Measurements from ENCODE around the gene EBF4. TPM values are rescaled to one million over a fixed set of nuclear protein-coding genes. Genes with fewer than 3 reads are reported as not detected.
"Not testable (repeated sequence)": the region's sequence is repeated elsewhere in the genome, so short reads cannot be mapped to it uniquely, and the experiment has no call there.

The EBF4 gene
- total RNA-seq, 2 donors from 2014 or later = 6.4 to 12.1 TPM

GRCh38 chr20:2805689-2806350 is 113.2 kb downstream of the EBF4 start:
- H3K27ac ChIP-seq (ENCODE audit: low read depth, low read length) = no peak overlapping the region
- peaks cover 8% of the 10 kb centered on the region for H3K4me1 Mint-ChIP-seq
- H3K4me1 ChIP-seq (ENCODE audit: control insufficient read depth, insufficient read depth, low read length) = no peaks in the 10 kb centered on the region
- no peak overlapping the region for H3K4me3 ChIP-seq (ENCODE audit: low read length)
- no peak overlapping the region for H3K27ac Mint-ChIP-seq
- 53 to 56% methylated on average over 5 to 22 of the region's 22 CpGs for WGBS, 2 experiments (ENCODE audit: insufficient coverage in 1 of 2, insufficient read length in 1 of 2)
- H3K36me3 Mint-ChIP-seq (ENCODE audit: low read depth) = no peaks in the 10 kb centered on the region
- peaks cover 71% of the 10 kb centered on the region for H3K27me3 ChIP-seq (ENCODE audit: control insufficient read depth, insufficient read depth, low read length, poor library complexity, severe bottlenecking)
- peak; percentile 65 for DNase-seq
- H3K9me3 Mint-ChIP-seq = no peaks in the 10 kb centered on the region
- H3K27me3 Mint-ChIP-seq (ENCODE audit: insufficient read depth) = peaks cover 83% of the 10 kb centered on the region
- no peak overlapping the region for H3K9ac ChIP-seq (ENCODE audit: extremely low read depth, low read length, poor library complexity, severe bottlenecking)
- H3K4me3 Mint-ChIP-seq = no peak overlapping the region
- TF ChIP-seq, protein P1, sequence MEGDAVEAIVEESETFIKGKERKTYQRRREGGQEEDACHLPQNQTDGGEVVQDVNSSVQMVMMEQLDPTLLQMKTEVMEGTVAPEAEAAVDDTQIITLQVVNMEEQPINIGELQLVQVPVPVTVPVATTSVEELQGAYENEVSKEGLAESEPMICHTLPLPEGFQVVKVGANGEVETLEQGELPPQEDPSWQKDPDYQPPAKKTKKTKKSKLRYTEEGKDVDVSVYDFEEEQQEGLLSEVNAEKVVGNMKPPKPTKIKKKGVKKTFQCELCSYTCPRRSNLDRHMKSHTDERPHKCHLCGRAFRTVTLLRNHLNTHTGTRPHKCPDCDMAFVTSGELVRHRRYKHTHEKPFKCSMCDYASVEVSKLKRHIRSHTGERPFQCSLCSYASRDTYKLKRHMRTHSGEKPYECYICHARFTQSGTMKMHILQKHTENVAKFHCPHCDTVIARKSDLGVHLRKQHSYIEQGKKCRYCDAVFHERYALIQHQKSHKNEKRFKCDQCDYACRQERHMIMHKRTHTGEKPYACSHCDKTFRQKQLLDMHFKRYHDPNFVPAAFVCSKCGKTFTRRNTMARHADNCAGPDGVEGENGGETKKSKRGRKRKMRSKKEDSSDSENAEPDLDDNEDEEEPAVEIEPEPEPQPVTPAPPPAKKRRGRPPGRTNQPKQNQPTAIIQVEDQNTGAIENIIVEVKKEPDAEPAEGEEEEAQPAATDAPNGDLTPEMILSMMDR (conservative IDR thresholded peaks at IDR 0.05) = no peak
- no peaks in the 10 kb centered on the region for H3K36me3 ChIP-seq (ENCODE audit: control insufficient read depth, insufficient read depth, low read length)
- no peaks in the 10 kb centered on the region for H3K9me3 ChIP-seq (ENCODE audit: control insufficient read depth, low read length)

- Histone ChIP-seq H3K27me3 (ENCODE audit: control insufficient read depth, insufficient read depth, low read length, poor library complexity, severe bottlenecking) (peaks cover 67% of the 10 kb centered on the region), H3K27ac (ENCODE audit: low read depth, low read length) (no peak overlapping the region), H3K4me1 (ENCODE audit: control insufficient read depth, insufficient read depth, low read length) (no peaks in the 10 kb centered on the region), H3K4me3 (ENCODE audit: low read length) (no peak overlapping the region), H3K9ac (ENCODE audit: extremely low read depth, low read length, poor library complexity, severe bottlenecking) (no peak overlapping the region), H3K9me3 (ENCODE audit: control insufficient read depth, low read length) (no peaks in the 10 kb centered on the region), H3K36me3 (ENCODE audit: control insufficient read depth, insufficient read depth, low read length) (no peaks in the 10 kb centered on the region)
- Mint-ChIP-seq H3K27me3 (ENCODE audit: insufficient read depth) (peaks cover 85% of the 10 kb centered on the region), H3K36me3 (ENCODE audit: low read depth) (no peaks in the 10 kb centered on the region), H3K27ac (no peak overlapping the region), H3K9me3 (peaks cover 4% of the 10 kb centered on the region), H3K4me1 (peaks cover 4% of the 10 kb centered on the region), H3K4me3 (no peak overlapping the region)
- 75 to 81% methylated on average over 2 to 4 of the region's 4 CpGs for WGBS, 2 experiments (ENCODE audit: insufficient coverage in 1 of 2, insufficient read length in 1 of 2)
- no peak for DNase-seq
- TF ChIP-seq, protein P1 (conservative IDR thresholded peaks at IDR 0.05) = no peak
Measured at GRCh38 chr20:2806351-2806701, 113.7 kb downstream of the EBF4 start.

GRCh38 chr20:2807019-2807418 is 114.4 kb downstream of the EBF4 start:
- no peaks in the 10 kb centered on the region for H3K36me3 Mint-ChIP-seq (ENCODE audit: low read depth)
- Histone ChIP-seq H3K9ac (ENCODE audit: extremely low read depth, low read length, poor library complexity, severe bottlenecking) (no peak overlapping the region), H3K36me3 (ENCODE audit: control insufficient read depth, insufficient read depth, low read length) (no peaks in the 10 kb centered on the region), H3K27ac (ENCODE audit: low read depth, low read length) (no peak overlapping the region), H3K9me3 (ENCODE audit: control insufficient read depth, low read length) (peaks cover 2% of the 10 kb centered on the region), H3K4me3 (ENCODE audit: low read length) (no peak overlapping the region), H3K27me3 (ENCODE audit: control insufficient read depth, insufficient read depth, low read length, poor library complexity, severe bottlenecking) (peaks cover 60% of the 10 kb centered on the region), H3K4me1 (ENCODE audit: control insufficient read depth, insufficient read depth, low read length) (no peaks in the 10 kb centered on the region)
- H3K9me3 Mint-ChIP-seq = peaks cover 11% of the 10 kb centered on the region
- TF ChIP-seq, protein P1 (conservative IDR thresholded peaks at IDR 0.05) = no peak
- WGBS, 2 experiments (ENCODE audit: insufficient coverage in 1 of 2, insufficient read length in 1 of 2) = 80 to 94% methylated on average over 3 to 4 of the region's 4 CpGs
- H3K4me1 Mint-ChIP-seq = no peaks in the 10 kb centered on the region
- no peak for DNase-seq
- peaks cover 84% of the 10 kb centered on the region for H3K27me3 Mint-ChIP-seq (ENCODE audit: insufficient read depth)
- no peak overlapping the region for H3K4me3 Mint-ChIP-seq
- H3K27ac Mint-ChIP-seq = no peak overlapping the region

DNA sequence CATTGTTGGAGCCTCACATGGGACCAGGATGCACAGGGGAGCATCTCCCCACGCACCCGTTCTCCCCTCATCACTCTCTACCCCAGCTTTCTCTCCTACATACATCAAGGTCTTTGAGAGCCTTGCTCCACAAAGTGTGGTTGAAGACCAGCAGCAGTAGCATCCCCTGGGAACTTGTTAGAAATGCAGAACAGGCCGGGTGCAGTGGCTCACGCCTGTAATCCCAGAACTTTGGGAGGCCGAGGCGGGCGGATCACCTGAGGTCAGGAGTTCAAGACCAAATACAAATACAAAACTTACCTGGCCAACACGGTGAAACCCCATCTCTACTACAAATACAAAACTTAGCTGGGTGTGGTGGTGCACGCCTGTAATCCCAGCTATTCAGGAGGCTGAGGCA is 115.3 kb downstream of the EBF4 start:
- H3K36me3 ChIP-seq (ENCODE audit: control insufficient read depth, insufficient read depth, low read length); H3K27ac Mint-ChIP-seq; H3K9ac ChIP-seq (ENCODE audit: extremely low read depth, low read length, poor library complexity, severe bottlenecking); H3K36me3 Mint-ChIP-seq (ENCODE audit: low read depth); H3K4me3 Mint-ChIP-seq; H3K9me3 ChIP-seq (ENCODE audit: control insufficient read depth, low read length); H3K27ac ChIP-seq (ENCODE audit: low read depth, low read length); H3K4me3 ChIP-seq (ENCODE audit: low read length); DNase-seq; H3K4me1 Mint-ChIP-seq; H3K4me1 ChIP-seq (ENCODE audit: control insufficient read depth, insufficient read depth, low read length): not testable (repeated sequence)
- 92 to 100% methylated on average over 1 to 8 of the region's 9 CpGs for WGBS, 2 experiments (ENCODE audit: insufficient coverage in 1 of 2, insufficient read length in 1 of 2)
- peaks cover 84% of the 10 kb centered on the region for H3K27me3 Mint-ChIP-seq (ENCODE audit: insufficient read depth)
- H3K9me3 Mint-ChIP-seq = peaks cover 18% of the 10 kb centered on the region
- H3K27me3 ChIP-seq (ENCODE audit: control insufficient read depth, insufficient read depth, low read length, poor library complexity, severe bottlenecking) = peaks cover 51% of the 10 kb centered on the region
